Neural cell (in vitro differentiated cells): ENCODE data around the gene SLC25A27. TPM values are rescaled to one million over a fixed set of nuclear protein-coding genes. Genes with fewer than 3 reads are reported as not detected.

Source experiments
- H2AFZ ChIP-seq: fragments of 200-600, 300-800 bp; sonication (generic), shearing (Covaris generic); 2 replicates; pipeline ENCODE4 v1.6.0; 2014; ENCODE audit warnings: low read depth, mild to moderate bottlenecking, antibody characterized with exemption, low read length, moderate library complexity
- H3F3A ChIP-seq: fragments of 200-600 bp; shearing (Covaris generic); 2 replicates; pipeline ENCODE4 v1.6.1; 2016; ENCODE audit warnings: mild to moderate bottlenecking, moderate library complexity, mixed read lengths, antibody characterized with exemption, low read length; ENCODE audit not compliant: insufficient read depth, poor library complexity, severe bottlenecking
- H3K27ac ChIP-seq: fragments of 200-600, 300-800 bp; sonication (generic), shearing (Covaris generic); 2 replicates; pipeline ENCODE4 v1.5.1; 2014; ENCODE audit warnings: mild to moderate bottlenecking, low read length, moderate library complexity
- H3K27me3 ChIP-seq: fragments of 300-800, 200-600 bp; sonication (generic), shearing (Covaris generic); 2 replicates; pipeline ENCODE4 v1.6.0; 2014; ENCODE audit warnings: mild to moderate bottlenecking, low read depth, low read length, moderate library complexity; ENCODE audit not compliant: insufficient read depth
- H3K36me3 ChIP-seq: fragments of 300-800, 200-600 bp; sonication (generic), shearing (Covaris generic); 2 replicates; pipeline ENCODE4 v1.5.1; 2014; ENCODE audit warnings: mild to moderate bottlenecking, antibody characterized with exemption, low read length, moderate library complexity; ENCODE audit not compliant: insufficient read depth
- H3K4me2 ChIP-seq: fragments of 300-800, 200-600 bp; sonication (generic), shearing (Covaris generic); 2 replicates; pipeline ENCODE4 v1.6.0; 2014; ENCODE audit warnings: mild to moderate bottlenecking, low read length
- H3K4me3 ChIP-seq: fragments of 300-800, 200-600 bp; sonication (generic), shearing (Covaris generic); 2 replicates; pipeline ENCODE4 v1.5.1; 2014; ENCODE audit warnings: mild to moderate bottlenecking, low read length, moderate library complexity
- H3K79me2 ChIP-seq: fragments of 200-600 bp; shearing (Covaris generic); replicated peaks from 2 replicates; pipeline ENCODE4 v1.6.0; 2014; ENCODE audit warnings: mild to moderate bottlenecking, low read length, moderate library complexity; ENCODE audit not compliant: insufficient read depth
- H3K9ac ChIP-seq: fragments of 300-800, 200-600 bp; sonication (generic), shearing (Covaris generic); 2 replicates; pipeline ENCODE4 v1.6.1; 2016; ENCODE audit warnings: mild to moderate bottlenecking, low read length, mixed read lengths
- H3K9me2 ChIP-seq: fragments of 200-600 bp; shearing (Covaris generic); 2 replicates; pipeline ENCODE4 v1.6.1; 2016; ENCODE audit warnings: mild to moderate bottlenecking, low read length, mixed read lengths; ENCODE audit not compliant: insufficient read depth
- H3K9me3 ChIP-seq: fragments of 200-600, 300-800 bp; sonication (generic), shearing (Covaris generic); 2 replicates; pipeline ENCODE4 v1.6.1; 2016; ENCODE audit warnings: mild to moderate bottlenecking, mixed run types, low read length, moderate library complexity, mixed read lengths
- H4K20me1 ChIP-seq: fragments of 200-600 bp; shearing (Covaris generic); 2 replicates; pipeline ENCODE4 v1.6.1; 2016; ENCODE audit warnings: mild to moderate bottlenecking, mixed run types; ENCODE audit not compliant: insufficient read depth
- CTCF ChIP-seq: fragments of 450-650 bp; IDR thresholded peaks from 2 replicates; pipeline ENCODE4 v1.5.1; 2014; ENCODE audit warnings: antibody characterized with exemption, mild to moderate bottlenecking, moderate library complexity; ENCODE audit not compliant: poor library complexity, severe bottlenecking
- EP300 ChIP-seq: fragments of 450-650 bp; conservative IDR thresholded peaks from 2 replicates; pipeline ENCODE4 v1.6.1; 2014; ENCODE audit warnings: antibody characterized with exemption, mild to moderate bottlenecking, moderate library complexity; ENCODE audit not compliant: poor library complexity, severe bottlenecking
- EZH2 ChIP-seq: fragments of 200-600, 300-800 bp; shearing (Covaris generic), sonication (generic); IDR thresholded peaks from 2 replicates; pipeline ENCODE4 v1.6.1; 2014; ENCODE audit warnings: antibody characterized with exemption, low read length, borderline replicate concordance, mild to moderate bottlenecking; ENCODE audit not compliant: insufficient read depth, poor library complexity, severe bottlenecking
- MXI1 ChIP-seq: fragments of 450-650 bp; conservative IDR thresholded peaks from 2 replicates; pipeline ENCODE4 v1.6.1; 2014; ENCODE audit warnings: antibody characterized with exemption, mild to moderate bottlenecking; ENCODE audit not compliant: poor library complexity, severe bottlenecking
- POLR2AphosphoS5 ChIP-seq: IDR thresholded peaks from 2 replicates; pipeline ENCODE4 v1.6.1; 2012
- RAD21 ChIP-seq: fragments of 450-650 bp; conservative IDR thresholded peaks from 2 replicates; pipeline ENCODE4 v1.6.1; 2014; ENCODE audit warnings: antibody characterized with exemption, mild to moderate bottlenecking, moderate library complexity
- REST ChIP-seq: IDR thresholded peaks from 2 replicates; pipeline ENCODE4 v1.6.1; 2012; ENCODE audit warnings: borderline replicate concordance
- SMC3 ChIP-seq: fragments of 450-650 bp; conservative IDR thresholded peaks from 2 replicates; pipeline ENCODE4 v1.6.1; 2014; ENCODE audit warnings: antibody characterized with exemption, mild to moderate bottlenecking, moderate library complexity; ENCODE audit not compliant: poor library complexity
- TAF1 ChIP-seq: IDR thresholded peaks from 2 replicates; pipeline ENCODE4 v1.6.1; 2012; ENCODE audit warnings: low read depth
- polyA plus RNA-seq: library from polyadenylated mRNA; depleted of rRNA; stranded (reverse); fragments of >200 nt; gene quantifications from 2 replicates; pipeline ENCODE4 v1.2.3, GENCODE V29; 2014

Gene SLC25A27
- polyA plus RNA-seq, 1 donor from 2014 or later = 44.5 TPM

- Histone ChIP-seq H3K36me3 (no peaks in the 10 kb centered on the region), H3K4me2 (no peak overlapping the region), H3K9ac (no peak overlapping the region), H3K27ac (no peak overlapping the region), H3K79me2 (no peaks in the 10 kb centered on the region), H3K4me3 (no peak overlapping the region), H4K20me1 (no peaks in the 10 kb centered on the region), H3K27me3 (no peaks in the 10 kb centered on the region), H3F3A (no peaks in the 10 kb centered on the region), H3K9me3 (no peaks in the 10 kb centered on the region), H3K9me2 (no peaks in the 10 kb centered on the region), H2AFZ (no peak overlapping the region)
- no peak for TF ChIP-seq RAD21
- no peak for TF ChIP-seq MXI1
Observed at GRCh38 chr6:46711491-46711890, 58.7 kb downstream of the SLC25A27 start.

- Histone ChIP-seq H3K9me2 (no peaks in the 10 kb centered on the region), H3K4me2 (no peak overlapping the region), H3K4me3 (no peak overlapping the region), H3K9me3 (no peaks in the 10 kb centered on the region), H3K79me2 (no peaks in the 10 kb centered on the region), H3K27ac (no peak overlapping the region), H3F3A (no peaks in the 10 kb centered on the region), H3K27me3 (no peaks in the 10 kb centered on the region), H2AFZ (no peak overlapping the region), H3K36me3 (no peaks in the 10 kb centered on the region), H4K20me1 (no peaks in the 10 kb centered on the region), H3K9ac (no peak overlapping the region)
- TF ChIP-seq SMC3 = no peak
- TF ChIP-seq RAD21 = no peak
- no peak for TF ChIP-seq POLR2AphosphoS5
- TF ChIP-seq CTCF = no peak
- no peak for TF ChIP-seq REST
- TF ChIP-seq TAF1 = no peak
- TF ChIP-seq EP300 = no peak
- TF ChIP-seq MXI1 = no peak
- TF ChIP-seq EZH2 = no peak
Observed at GRCh38 chr6:46715141-46715540, 62.4 kb downstream of the SLC25A27 start.

- H3K79me2 ChIP-seq = no peaks in the 10 kb centered on the region
- no peak overlapping the region for H3K27ac ChIP-seq
- H3K9me3 ChIP-seq = no peaks in the 10 kb centered on the region
- H2AFZ ChIP-seq = no peak overlapping the region
- no peaks in the 10 kb centered on the region for H3K27me3 ChIP-seq
- no peaks in the 10 kb centered on the region for H4K20me1 ChIP-seq
- no peaks in the 10 kb centered on the region for H3K36me3 ChIP-seq
- no peaks in the 10 kb centered on the region for H3F3A ChIP-seq
- no peaks in the 10 kb centered on the region for H3K9me2 ChIP-seq
- no peak overlapping the region for H3K4me2 ChIP-seq
- no peak overlapping the region for H3K4me3 ChIP-seq
- TF ChIP-seq RAD21 = no peak
- TF ChIP-seq POLR2AphosphoS5 = no peak
- no peak for TF ChIP-seq SMC3
- TF ChIP-seq CTCF = no peak
- TF ChIP-seq REST = no peak
- TF ChIP-seq EZH2 = no peak
- TF ChIP-seq TAF1 = no peak
- no peak for TF ChIP-seq EP300
- TF ChIP-seq MXI1 = no peak
- no peak overlapping the region for H3K9ac ChIP-seq
Observed at GRCh38 chr6:46719099-46719498, 66.3 kb downstream of the SLC25A27 start.
